GM19238 (cell line): ENCODE measurements around the gene PICALM.
"Not testable (repeated sequence)": the region's sequence is repeated elsewhere in the genome, so short reads cannot be mapped to it uniquely, and the experiment has no call there.

Source experiments
- DNase-seq: peaks from one replicate; pipeline ENCODE4 v3.0.0; 2011; ENCODE audit warnings: low spot score; ENCODE audit not compliant: insufficient read length

PICALM gene

GRCh38 chr11:85988780-85989179 is 80.1 kb downstream of the PICALM start:
- no peak for DNase-seq

DNA sequence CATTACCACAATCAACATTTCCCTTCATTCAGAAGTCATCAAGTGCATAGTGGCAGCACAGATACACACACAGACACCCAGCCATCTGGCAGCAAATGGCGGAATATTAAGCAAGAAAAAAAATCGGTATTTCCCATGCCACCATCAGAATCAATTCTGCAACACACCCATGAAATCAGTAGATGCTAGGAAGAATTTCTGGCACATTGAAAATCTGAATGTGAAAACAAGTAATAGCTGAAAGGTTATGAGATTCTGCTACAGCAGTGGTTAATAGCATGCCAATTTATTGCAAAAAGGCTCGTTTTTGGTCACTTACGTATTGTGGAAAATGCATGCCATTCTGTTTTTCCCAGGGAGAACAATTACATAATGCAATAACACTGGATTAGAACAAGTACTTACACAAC is 91.1 kb downstream of the PICALM start:
- no peak for DNase-seq

- DNase-seq: no peak
Observed at GRCh38 chr11:85976525-85976924, 92.4 kb downstream of the PICALM start.

GRCh38 chr11:85974122-85974521 is 94.8 kb downstream of the PICALM start:
- no peak for DNase-seq

GRCh38 chr11:85970593-85970992 is 98.3 kb downstream of the PICALM start:
- DNase-seq: no peak

DNA sequence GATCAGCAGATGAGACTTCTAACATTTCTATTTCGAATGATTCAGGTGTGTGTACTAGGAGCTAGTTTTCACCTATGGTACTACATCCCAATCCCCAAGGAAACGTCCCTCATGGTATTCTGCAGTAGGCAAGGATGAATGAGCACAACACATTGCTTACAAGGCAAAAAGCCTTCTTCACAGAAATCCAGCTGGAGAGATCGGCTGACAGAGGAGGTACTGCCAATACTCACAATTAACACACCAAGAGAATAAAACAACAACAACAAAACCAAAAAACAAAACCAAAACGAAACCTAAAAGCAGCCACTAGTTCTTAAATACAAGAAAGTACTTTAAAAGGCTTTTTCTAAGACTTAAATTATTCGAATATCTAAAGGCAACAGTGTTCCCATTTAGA is 101.4 kb downstream of the PICALM start:
- no peak for DNase-seq

DNA sequence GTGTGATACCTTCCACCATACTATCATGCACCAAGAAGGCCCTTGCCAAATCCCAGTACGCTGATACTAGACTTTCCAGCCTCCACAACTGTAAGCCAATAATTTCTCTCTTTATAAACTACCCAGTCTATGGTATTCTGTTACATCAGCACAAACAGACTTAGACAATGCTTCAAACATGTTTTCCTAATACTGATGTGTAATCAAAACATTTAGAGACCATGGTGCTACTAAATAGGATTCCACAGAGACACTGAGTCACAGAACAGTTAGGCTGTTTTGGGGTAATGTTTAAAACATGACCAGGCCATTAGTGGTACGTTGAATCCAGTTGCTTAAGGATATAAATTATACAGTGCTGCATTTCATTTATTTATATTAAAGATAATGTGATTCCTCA is 103.7 kb downstream of the PICALM start:
- DNase-seq: no peak

- DNase-seq: no peak
Observed at GRCh38 chr11:85961930-85962363, 106.9 kb downstream of the PICALM start.

- no peak for DNase-seq
Observed at GRCh38 chr11:85961130-85961529, 107.8 kb downstream of the PICALM start.

DNA sequence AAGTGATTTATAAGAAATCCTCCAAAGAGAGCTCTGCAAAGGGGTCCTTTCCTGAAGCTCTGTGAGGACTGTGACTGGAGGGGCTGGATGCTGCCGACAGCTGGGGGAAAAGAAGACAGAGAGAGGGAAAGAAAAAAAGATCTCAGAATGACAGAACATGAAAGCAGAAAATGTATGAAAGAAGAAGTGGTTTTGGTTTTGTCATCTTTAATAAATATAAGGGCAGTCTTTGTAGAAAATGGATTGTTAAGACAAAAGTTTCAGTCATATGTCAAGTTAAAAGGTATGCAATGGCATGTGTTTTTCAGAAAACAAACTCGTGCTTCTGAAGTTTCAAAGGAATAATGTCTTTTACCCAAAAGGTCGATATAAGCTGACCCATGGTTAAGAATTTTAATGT is 108.2 kb downstream of the PICALM start:
- DNase-seq: no peak

- DNase-seq: no peak
Observed at GRCh38 chr11:85955531-85955930, 113.4 kb downstream of the PICALM start.

- DNase-seq: no peak
Observed at GRCh38 chr11:85953491-85954143, 115.3 kb downstream of the PICALM start.

GRCh38 chr11:85952108-85952485 is 116.8 kb downstream of the PICALM start:
- DNase-seq: not testable (repeated sequence)

- no peak for DNase-seq
Observed at GRCh38 chr11:85951428-85952107, 117.3 kb downstream of the PICALM start.

- DNase-seq: no peak
Observed at GRCh38 chr11:85951049-85951405, 117.9 kb downstream of the PICALM start.

DNA sequence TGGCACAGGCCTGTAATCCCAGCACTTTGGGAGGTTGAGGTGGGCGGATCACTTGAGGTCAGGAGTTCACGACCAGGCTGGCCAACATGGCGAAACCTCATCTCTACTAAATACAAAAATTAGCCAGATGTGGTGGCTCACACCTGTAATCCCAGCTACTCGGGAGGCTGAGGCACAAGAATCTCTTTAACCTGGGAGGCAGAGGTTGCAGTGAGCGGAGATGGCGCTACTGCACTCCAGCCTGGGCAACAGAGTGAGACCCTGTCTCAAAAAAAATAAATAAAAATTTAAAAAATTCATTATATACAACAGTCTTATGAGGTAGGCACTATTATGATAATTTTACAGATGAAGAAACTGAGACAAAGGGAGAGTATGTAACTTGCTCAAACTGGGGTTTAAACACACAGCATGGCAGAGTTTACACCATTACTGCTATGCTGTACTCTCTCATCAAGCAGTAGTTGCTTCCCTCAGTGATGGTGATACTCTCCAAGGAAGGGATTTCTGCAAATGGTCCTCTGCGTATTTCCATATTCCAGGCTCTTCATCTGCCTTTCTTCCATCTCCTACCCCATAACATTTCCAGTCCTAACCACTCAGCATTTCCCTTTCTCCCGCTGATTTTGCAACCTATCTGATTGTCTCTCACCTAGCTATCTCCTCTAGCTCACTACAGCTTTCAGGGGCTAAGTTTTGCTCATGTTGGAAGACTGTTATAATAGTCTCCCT is 118.4 kb downstream of the PICALM start:
- no peak for DNase-seq

GRCh38 chr11:85949798-85950197 is 119.1 kb downstream of the PICALM start:
- no peak for DNase-seq

- DNase-seq: no peak
Observed at GRCh38 chr11:85948884-85949283, 120.0 kb downstream of the PICALM start.

DNA sequence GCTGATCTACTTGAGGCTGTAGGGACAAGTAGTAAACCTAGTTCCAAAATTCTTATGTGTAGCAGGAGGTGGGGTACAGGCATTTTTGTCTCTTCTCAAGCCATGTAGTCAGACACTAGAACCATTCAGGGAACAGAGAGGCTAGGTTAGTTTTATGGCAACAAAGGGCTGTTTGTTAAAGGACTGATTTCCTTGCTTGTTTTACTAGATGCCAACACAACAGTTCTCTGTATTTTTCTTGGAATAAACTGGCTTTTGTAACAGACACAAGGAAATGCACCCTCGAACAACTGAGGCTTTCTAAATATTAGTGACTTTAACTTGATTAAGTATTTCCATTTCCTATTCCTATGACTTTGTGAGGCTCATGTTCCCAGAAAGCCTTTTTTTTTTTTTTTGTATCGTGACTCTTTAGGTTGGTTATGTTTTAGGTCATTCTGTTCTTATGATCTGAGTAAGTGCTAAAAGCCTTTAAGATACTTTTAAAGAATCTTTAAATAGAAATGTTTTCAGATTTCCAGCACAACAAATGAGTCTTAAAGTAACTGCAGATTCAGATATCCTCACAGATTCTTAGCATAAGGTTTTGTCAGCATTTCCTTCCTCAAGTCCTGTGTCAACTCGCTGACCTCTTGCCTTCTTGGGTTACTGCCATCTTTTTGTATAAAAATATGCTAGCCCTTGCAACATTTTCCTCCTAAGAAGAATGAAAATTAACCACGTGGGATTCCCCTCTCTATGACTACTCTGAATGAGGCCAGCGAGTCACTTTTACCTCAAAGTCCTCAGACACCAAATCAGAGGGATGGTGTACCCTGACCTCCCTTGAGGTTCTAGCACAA is 121.2 kb downstream of the PICALM start:
- no peak for DNase-seq

- no peak for DNase-seq
Observed at GRCh38 chr11:85946221-85946620, 122.7 kb downstream of the PICALM start.

DNA sequence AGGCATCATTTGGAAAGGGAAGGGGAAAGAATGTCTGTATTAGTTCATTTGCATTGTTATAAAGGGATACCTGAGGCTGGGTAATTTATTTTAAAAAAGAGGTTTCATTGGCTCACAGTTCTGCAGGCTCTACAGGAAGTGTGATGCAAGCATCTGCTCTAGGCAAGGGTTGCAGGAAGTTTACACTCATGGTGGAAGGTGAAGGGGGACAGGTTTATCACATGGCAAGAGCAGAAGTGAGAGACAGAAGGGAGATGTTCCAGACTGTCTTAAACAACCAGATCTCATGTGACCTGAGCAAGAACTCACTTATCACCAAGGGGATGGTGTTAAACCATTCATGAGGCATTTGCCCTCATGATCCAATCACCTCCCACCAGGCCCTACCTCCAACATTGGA is 123.1 kb downstream of the PICALM start:
- DNase-seq: no peak

- no peak for DNase-seq
Observed at GRCh38 chr11:85945296-85945695, 123.6 kb downstream of the PICALM start.
